Measurements from ENCODE around the gene SAMD10.

DNA sequence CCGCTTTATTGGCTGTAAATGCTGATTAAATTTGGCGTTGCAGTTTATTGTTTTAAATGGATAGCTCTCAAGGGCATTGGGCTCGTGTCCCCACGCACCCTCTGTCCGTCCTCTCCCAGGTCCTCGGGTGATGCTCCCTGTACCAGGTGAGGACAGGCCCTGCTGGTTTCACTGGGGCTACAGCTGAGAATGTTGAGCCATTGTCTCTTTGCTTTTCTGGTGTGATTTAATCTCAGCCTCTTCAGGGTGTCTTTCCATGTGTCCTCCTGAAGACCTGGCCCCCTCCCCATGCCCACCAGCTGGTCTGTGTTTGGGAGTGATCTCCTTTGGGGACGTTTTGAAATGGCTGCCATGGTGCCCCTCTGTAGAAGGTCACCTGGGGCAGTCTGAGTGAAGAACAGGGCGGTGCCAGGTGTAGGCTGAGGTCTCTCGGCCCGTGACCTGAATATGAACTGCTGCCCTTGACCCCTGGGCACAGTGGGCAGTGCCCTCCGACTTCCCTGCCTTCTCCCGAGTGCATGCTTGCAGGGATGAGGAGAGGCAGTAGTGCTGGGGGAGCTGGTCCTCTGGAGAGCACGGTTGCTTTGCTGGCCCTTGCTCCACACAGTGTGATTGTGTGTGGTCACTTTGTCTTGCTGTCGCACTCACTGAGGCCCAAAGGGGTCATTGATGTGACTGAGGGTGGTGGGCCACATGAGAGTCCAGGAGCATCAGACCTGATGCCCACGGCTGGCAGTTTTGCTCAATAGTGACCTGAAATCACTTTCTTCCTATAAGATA lies 44.1 kb upstream of the SAMD10 start:
- TF ChIP-seq, protein P1, sequence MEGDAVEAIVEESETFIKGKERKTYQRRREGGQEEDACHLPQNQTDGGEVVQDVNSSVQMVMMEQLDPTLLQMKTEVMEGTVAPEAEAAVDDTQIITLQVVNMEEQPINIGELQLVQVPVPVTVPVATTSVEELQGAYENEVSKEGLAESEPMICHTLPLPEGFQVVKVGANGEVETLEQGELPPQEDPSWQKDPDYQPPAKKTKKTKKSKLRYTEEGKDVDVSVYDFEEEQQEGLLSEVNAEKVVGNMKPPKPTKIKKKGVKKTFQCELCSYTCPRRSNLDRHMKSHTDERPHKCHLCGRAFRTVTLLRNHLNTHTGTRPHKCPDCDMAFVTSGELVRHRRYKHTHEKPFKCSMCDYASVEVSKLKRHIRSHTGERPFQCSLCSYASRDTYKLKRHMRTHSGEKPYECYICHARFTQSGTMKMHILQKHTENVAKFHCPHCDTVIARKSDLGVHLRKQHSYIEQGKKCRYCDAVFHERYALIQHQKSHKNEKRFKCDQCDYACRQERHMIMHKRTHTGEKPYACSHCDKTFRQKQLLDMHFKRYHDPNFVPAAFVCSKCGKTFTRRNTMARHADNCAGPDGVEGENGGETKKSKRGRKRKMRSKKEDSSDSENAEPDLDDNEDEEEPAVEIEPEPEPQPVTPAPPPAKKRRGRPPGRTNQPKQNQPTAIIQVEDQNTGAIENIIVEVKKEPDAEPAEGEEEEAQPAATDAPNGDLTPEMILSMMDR (IDR thresholded peaks at IDR 0.05; ENCODE audit: low read depth, low read length, missing input control) = no peak
- no peak for TF ChIP-seq ZBTB33 (IDR thresholded peaks at IDR 0.05)
- TF ChIP-seq JUND (IDR thresholded peaks at IDR 0.05) = no peak
- TF ChIP-seq RAD21 (IDR thresholded peaks at IDR 0.05) = no peak
- TF ChIP-seq YY1 (IDR thresholded peaks at IDR 0.05) = no peak
- no peak for TF ChIP-seq REST (IDR thresholded peaks at IDR 0.05)
- no peak for TF ChIP-seq EGR1 (IDR thresholded peaks at IDR 0.05; ENCODE audit: low read depth in 2 of 2)
- TF ChIP-seq, protein P2, sequence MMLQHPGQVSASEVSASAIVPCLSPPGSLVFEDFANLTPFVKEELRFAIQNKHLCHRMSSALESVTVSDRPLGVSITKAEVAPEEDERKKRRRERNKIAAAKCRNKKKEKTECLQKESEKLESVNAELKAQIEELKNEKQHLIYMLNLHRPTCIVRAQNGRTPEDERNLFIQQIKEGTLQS (IDR thresholded peaks at IDR 0.05) = no peak
- peak; percentile 71 to 83 for TF ChIP-seq RXRA (IDR thresholded peaks at IDR 0.05)
- TF ChIP-seq FOXA1 (IDR thresholded peaks at IDR 0.05) = no peak
- TF ChIP-seq, protein P3, sequence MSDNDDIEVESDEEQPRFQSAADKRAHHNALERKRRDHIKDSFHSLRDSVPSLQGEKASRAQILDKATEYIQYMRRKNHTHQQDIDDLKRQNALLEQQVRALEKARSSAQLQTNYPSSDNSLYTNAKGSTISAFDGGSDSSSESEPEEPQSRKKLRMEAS (IDR thresholded peaks at IDR 0.05) = no peak
